Measurements from ENCODE around the gene ZC3HAV1L. TPM values are rescaled to one million over a fixed set of nuclear protein-coding genes. Genes with fewer than 3 reads are reported as not detected.

Gene ZC3HAV1L
- total and polyA plus RNA-seq, 2 of the 13 experiments (the other 11 are each of a cell fraction or from before 2014, with no cell fraction given) = 8.4 to 11.1 TPM

- TF ChIP-seq, protein P1, sequence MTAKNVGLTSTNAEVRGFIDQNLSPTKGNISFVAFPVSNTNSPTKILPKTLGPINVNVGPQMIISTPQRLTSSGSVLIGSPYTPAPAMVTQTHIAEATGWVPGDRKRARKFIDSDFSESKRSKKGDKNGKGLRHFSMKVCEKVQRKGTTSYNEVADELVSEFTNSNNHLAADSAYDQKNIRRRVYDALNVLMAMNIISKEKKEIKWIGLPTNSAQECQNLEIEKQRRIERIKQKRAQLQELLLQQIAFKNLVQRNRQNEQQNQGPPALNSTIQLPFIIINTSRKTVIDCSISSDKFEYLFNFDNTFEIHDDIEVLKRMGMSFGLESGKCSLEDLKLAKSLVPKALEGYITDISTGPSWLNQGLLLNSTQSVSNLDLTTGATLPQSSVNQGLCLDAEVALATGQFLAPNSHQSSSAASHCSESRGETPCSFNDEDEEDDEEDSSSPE (CRISPR knock-in tag; IDR thresholded peaks at IDR 0.05) = no peak
- TF ChIP-seq, protein P2, sequence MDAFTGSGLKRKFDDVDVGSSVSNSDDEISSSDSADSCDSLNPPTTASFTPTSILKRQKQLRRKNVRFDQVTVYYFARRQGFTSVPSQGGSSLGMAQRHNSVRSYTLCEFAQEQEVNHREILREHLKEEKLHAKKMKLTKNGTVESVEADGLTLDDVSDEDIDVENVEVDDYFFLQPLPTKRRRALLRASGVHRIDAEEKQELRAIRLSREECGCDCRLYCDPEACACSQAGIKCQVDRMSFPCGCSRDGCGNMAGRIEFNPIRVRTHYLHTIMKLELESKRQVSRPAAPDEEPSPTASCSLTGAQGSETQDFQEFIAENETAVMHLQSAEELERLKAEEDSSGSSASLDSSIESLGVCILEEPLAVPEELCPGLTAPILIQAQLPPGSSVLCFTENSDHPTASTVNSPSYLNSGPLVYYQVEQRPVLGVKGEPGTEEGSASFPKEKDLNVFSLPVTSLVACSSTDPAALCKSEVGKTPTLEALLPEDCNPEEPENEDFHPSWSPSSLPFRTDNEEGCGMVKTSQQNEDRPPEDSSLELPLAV (CRISPR knock-in tag; conservative IDR thresholded peaks at IDR 0.05; ENCODE audit: low read depth) = no peak
- TF ChIP-seq ASH2L (IDR thresholded peaks at IDR 0.05; ENCODE audit: insufficient read length, low read depth, low read length) (peak; percentile 41), ZNF3 (CRISPR knock-in tag; IDR thresholded peaks at IDR 0.05) (no peak), HDAC1 (CRISPR knock-in tag; IDR thresholded peaks at IDR 0.05) (no peak), IRX3 (CRISPR knock-in tag; IDR thresholded peaks at IDR 0.05; ENCODE audit: borderline replicate concordance, low read depth) (no peak)
Observed at GRCh38 chr7:138980563-138981291, 55.1 kb downstream of the ZC3HAV1L start (continued).

- no peak for FAIRE-seq
- Histone ChIP-seq H3K27me3 (ENCODE audit: control insufficient read depth in 1 of 2, insufficient read depth in 2 of 2, low read length in 2 of 2) (peaks cover 0 to 22% of the 10 kb centered on the region in 2 experiments; a peak in 2 of 5 replicates), H2AFZ (ENCODE audit: low read length) (no peak overlapping the region)
- TF ChIP-seq BCL6 (CRISPR knock-in tag; IDR thresholded peaks at IDR 0.05) (0 out of 2 replicates have a peak, but pooled peaks have one; percentile 25), ZNF362 (CRISPR knock-in tag; IDR thresholded peaks at IDR 0.05; ENCODE audit: borderline replicate concordance) (no peak), DBP (CRISPR knock-in tag; IDR thresholded peaks at IDR 0.05; ENCODE audit: not compliant biosample characterization) (no peak), HNRNPH1 (optimal IDR thresholded peaks at IDR 0.05; ENCODE audit: low read depth, low read length) (no peak), ZNF263 (CRISPR knock-in tag; IDR thresholded peaks at IDR 0.05) (peak; percentile 27; the same call in 1 of the 2 replicates), MAFG (CRISPR knock-in tag; IDR thresholded peaks at IDR 0.05) (no peak)
- TF ChIP-seq, protein P3, sequence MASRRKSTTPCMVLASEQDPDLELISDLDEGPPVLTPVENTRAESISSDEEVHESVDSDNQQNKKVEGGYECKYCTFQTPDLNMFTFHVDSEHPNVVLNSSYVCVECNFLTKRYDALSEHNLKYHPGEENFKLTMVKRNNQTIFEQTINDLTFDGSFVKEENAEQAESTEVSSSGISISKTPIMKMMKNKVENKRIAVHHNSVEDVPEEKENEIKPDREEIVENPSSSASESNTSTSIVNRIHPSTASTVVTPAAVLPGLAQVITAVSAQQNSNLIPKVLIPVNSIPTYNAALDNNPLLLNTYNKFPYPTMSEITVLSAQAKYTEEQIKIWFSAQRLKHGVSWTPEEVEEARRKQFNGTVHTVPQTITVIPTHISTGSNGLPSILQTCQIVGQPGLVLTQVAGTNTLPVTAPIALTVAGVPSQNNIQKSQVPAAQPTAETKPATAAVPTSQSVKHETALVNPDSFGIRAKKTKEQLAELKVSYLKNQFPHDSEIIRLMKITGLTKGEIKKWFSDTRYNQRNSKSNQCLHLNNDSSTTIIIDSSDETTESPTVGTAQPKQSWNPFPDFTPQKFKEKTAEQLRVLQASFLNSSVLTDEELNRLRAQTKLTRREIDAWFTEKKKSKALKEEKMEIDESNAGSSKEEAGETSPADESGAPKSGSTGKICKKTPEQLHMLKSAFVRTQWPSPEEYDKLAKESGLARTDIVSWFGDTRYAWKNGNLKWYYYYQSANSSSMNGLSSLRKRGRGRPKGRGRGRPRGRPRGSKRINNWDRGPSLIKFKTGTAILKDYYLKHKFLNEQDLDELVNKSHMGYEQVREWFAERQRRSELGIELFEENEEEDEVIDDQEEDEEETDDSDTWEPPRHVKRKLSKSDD (CRISPR knock-in tag; IDR thresholded peaks at IDR 0.05; ENCODE audit: low read depth) = no peak
Observed at GRCh38 chr7:138979988-138980562, 55.8 kb downstream of the ZC3HAV1L start.

More at GRCh38 chr7:138979988-138980562, 55.8 kb downstream of the ZC3HAV1L start:
- Histone ChIP-seq H3K4me3 (replicated peaks in 1 of 3; ENCODE audit: insufficient read depth in 1 of 3, low read depth in 2 of 3, low read length in 3 of 3) (peak overlapping the region; percentile 77 to 92 (median 79)), H3K9ac (ENCODE audit: insufficient read depth, low read depth, low read length) (peak overlapping the region; percentile 65), H3K36me3 (replicated peaks in 1 of 2; ENCODE audit: control insufficient read depth in 1 of 2, insufficient read depth in 2 of 2, low read length in 2 of 2) (no peaks in the 10 kb centered on the region), H3K27ac (ENCODE audit: extremely low read length, insufficient read depth, low read length) (no peak overlapping the region), H3K9me3 (ENCODE audit: low read length) (no peaks in the 10 kb centered on the region), H4K20me1 (ENCODE audit: insufficient read depth, low read length) (no peaks in the 10 kb centered on the region), H3K79me2 (ENCODE audit: insufficient read depth, low read length) (no peaks in the 10 kb centered on the region), H3K4me1 (ENCODE audit: insufficient read depth, low read length) (peaks cover 20% of the 10 kb centered on the region), H3K4me2 (ENCODE audit: low read depth, low read length) (peak overlapping the region; percentile 95)
- DNase-seq (ENCODE audit: low spot score) (no peak), ATAC-seq (no peak)
- WGBS (ENCODE audit: low lambda C conversion rate) = 18% methylated on average over 9 of the region's 9 CpGs
- CTCF ChIA-PET (ENCODE audit: low intra/inter-chr PET ratio, low total read pairs) = no interaction called here
- in situ Hi-C loops (cut with HindIII; ENCODE audit: extremely low pct_ligation_motif_present, low pct_unique_long_range_greater_than_20kb) (loop anchor here (5.0 kb wide), 1 partner anchor 93 kb away; no protein-coding TSS in a partner anchor), intact Hi-C loops (cut with micrococcal nuclease; ENCODE audit: unreplicated experiment) (no loop called here)
- POLR2A ChIA-PET = interaction anchor here (1.1 to 1.2 kb wide), 2 partner anchors 90 to 93 kb away, joined by 3 to 4 read pairs; no protein-coding TSS in a partner anchor
- TSS peak; percentile 55 for BruUV-seq (replicated peaks)

All from HepG2 (cell line).